Epithelial cell of esophagus (primary cell): ENCODE data around the gene EIF4E2.

ENCODE experiments used
- DNase-seq: peaks from one replicate; pipeline ENCODE4 v3.0.0; 2010; ENCODE audit warnings: low read depth
- H3K4me3 ChIP-seq: 2 replicates; pipeline ENCODE4 v1.5.1; 2011; ENCODE audit warnings: mild to moderate bottlenecking, low read length, control low read depth
- TF ChIP-seq, protein P1 (sequence below): IDR thresholded peaks from 2 replicates; pipeline ENCODE4 v1.5.1; 2011; ENCODE audit warnings: low read depth, mild to moderate bottlenecking, low read length, control low read depth, inconsistent platforms; ENCODE audit not compliant: insufficient read depth; ENCODE audit errors: missing control alignments

EIF4E2 gene

DNA sequence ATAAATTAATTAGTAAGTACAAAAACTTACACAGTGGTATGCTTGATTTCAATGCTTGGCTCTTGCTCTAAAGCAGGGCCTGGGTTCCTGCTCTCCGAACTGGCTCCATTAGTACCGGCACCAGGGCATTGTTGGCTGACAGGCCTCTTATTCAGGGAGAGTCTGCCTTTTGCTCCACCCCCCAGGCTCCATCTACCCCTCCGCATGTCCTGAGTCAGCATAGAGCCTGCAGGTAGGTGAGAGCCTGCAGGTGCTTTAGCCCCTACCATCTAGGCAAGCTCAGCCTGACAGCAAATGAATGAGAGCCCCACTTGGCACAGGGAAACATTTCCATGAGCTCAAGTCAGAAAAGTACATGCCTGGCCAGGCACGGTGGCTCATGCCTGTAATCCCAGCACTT, 47.8 kb downstream of the EIF4E2 start:
- no peak for DNase-seq
- TF ChIP-seq, protein P1, sequence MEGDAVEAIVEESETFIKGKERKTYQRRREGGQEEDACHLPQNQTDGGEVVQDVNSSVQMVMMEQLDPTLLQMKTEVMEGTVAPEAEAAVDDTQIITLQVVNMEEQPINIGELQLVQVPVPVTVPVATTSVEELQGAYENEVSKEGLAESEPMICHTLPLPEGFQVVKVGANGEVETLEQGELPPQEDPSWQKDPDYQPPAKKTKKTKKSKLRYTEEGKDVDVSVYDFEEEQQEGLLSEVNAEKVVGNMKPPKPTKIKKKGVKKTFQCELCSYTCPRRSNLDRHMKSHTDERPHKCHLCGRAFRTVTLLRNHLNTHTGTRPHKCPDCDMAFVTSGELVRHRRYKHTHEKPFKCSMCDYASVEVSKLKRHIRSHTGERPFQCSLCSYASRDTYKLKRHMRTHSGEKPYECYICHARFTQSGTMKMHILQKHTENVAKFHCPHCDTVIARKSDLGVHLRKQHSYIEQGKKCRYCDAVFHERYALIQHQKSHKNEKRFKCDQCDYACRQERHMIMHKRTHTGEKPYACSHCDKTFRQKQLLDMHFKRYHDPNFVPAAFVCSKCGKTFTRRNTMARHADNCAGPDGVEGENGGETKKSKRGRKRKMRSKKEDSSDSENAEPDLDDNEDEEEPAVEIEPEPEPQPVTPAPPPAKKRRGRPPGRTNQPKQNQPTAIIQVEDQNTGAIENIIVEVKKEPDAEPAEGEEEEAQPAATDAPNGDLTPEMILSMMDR = no peak
- no peak overlapping the region for H3K4me3 ChIP-seq

DNA sequence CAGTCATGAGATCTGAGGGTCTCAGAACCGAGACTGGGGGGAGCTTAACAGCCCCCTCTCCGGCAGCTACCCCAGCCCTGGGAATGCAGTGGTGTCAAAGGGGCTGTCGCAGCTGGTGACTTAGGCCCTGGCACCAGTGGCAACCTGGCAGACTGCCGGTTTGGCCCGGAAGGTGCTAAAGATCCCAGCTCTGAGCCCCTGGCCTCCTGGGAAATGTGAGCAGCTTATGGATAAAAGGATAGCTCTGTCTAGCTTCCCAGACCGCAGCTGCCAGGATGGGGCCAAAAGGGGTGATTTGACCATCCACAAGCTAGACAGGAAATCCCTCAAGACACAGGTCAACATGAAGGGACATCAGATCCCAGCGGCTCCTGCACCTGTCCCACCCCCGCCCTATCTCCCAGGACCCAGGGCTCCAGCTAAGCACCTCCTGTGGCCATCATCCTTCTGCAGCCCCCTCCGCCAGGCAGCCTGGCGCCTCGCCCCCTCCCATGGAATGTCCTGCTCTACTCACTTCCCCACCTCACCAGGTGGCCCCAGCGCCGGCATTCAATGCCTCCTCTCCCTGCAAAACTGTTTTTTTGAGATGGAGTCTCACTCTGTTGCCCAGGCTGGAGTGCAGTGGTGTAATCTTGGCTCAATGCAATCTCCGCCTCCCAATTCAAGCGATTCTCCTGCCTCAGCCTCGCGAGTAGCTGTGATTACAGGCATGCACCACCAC, 49.7 kb downstream of the EIF4E2 start:
- H3K4me3 ChIP-seq = no peak overlapping the region
- TF ChIP-seq, protein P1 = no peak
- DNase-seq = no peak

DNA sequence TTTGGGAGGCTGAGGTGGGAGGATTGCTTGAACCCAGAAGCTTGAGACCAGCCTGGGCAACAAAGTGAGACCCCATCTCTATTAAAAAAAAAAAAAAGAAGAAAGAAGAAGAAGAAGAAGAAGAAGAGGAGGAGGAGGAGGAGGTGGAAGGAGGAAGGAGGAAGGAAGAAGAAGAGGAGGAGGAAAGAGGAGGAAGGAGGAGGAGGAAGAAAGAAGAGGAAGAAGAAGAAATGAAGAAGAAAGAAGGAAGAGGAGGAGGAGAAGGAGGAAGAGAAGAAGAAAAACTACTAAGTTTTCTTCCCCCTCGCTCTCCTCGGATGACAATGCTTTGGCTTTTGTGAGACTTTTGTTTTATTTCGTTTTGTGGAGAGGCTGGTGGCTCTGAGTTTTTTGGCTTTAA, 52.8 kb downstream of the EIF4E2 start:
- TF ChIP-seq, protein P1 = no peak
- DNase-seq = no peak
- H3K4me3 ChIP-seq = no peak overlapping the region

DNA sequence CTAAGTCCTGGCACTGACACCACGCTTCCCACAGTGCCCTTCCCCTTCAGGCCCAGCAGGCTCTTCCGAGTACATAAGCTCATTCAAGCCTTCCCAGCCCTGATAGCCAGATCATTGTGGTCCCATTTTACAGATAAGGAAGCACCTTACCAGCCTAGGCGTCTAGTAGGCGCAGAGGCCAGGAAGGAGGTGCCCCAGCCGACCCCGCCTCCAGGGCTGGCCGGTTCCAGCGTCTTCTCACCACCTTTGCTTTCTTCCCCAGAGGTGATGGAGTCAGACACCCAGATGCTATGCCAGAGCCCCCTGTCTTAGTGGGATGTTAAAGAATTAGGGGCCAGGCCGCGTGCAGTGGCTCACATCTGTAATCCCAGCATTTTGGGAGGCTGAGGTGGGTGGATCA, 54.0 kb downstream of the EIF4E2 start:
- no peak for DNase-seq
- H3K4me3 ChIP-seq = no peak overlapping the region
- TF ChIP-seq, protein P1 = no peak

DNA sequence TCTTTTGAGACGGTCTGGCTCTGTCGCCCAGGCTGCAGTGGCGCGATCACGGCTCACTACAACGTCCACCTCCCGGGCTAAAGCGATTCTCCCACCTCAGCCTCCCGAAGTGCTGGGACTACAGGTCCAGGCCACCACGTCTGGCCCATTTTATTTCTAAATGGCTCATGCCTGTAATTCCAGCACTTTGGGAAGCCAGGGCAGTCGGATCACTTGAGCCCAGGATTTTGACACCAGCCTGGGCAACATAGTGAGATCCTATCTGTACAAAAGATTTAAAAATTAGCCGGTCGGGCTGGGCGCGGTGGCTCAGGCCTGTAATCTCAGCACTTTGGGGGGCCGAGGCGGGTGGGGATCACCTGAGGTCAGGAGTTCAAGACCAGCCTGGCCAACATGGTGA, 56.5 kb downstream of the EIF4E2 start:
- TF ChIP-seq, protein P1 = no peak
- H3K4me3 ChIP-seq = no peak overlapping the region
- DNase-seq = no peak

DNA sequence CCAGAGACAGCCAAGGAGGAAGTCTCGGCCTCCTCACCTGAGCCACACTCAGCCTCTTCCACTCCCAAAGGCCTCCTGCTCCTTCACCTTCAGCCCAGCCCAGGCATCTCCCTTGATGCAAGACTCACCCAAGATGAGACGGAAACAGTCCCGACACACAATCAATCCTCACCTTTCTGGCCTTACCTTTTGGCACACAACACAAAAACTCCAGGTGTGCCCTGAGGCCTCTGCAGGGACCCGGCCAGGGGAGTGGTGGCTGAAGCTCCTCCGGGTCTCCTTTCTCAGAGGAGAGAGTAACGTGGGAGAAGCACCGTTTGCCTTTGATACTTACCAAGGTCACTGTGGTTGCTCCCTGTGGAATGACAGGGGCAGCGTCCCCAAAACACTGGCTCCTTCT, 59.1 kb downstream of the EIF4E2 start:
- TF ChIP-seq, protein P1 = no peak
- no peak for DNase-seq
- H3K4me3 ChIP-seq = no peak overlapping the region

DNA sequence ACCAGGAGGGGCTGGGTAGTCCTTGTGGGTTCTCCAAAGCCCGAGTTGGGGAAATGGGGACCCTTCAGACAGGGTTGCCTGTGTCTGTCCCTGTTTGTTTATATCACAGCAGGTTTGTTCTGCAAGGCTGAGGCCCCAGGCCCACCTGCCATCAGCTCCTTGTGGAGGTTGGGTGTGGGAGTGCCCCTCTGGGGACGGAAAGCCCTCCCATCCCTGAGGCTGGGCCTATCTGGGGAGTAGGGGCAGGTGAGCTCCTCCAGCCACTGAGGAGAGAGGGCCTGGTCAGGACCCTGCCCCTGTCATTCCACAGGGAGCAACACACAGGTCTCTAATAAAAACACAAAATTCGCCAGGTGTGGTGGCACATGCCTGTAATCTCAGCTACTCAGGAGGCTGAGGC, 59.6 kb downstream of the EIF4E2 start:
- no peak overlapping the region for H3K4me3 ChIP-seq
- TF ChIP-seq, protein P1 = no peak
- DNase-seq = no peak
